ENCODE measurements around the gene MLC1. TPM values are rescaled to one million over a fixed set of nuclear protein-coding genes. Genes with fewer than 3 reads are reported as not detected.

Gene MLC1
- 0.57 TPM for polyA plus RNA-seq
- long read RNA-seq, donor 1 = 0 reads
- long read RNA-seq, donor 2 = 0 reads
- long read RNA-seq, donor 3 = 0 reads
- long read RNA-seq, donor 4 = 0 reads
- long read RNA-seq, donor 5, partial matches to known transcripts = 0 of 1 reads
- long read RNA-seq, donor 5, other reads (novel, unspliced or antisense) = 0 of 1 reads
- long read RNA-seq, donor 6 = 0 reads
- long read RNA-seq, donor 7 = 0 reads
- long read RNA-seq, donor 8 = 0 reads
- long read RNA-seq, donor 9, partial matches to known transcripts = 18 of 18 reads
- long read RNA-seq, donor 9, other reads (novel, unspliced or antisense) = 0 of 18 reads
- long read RNA-seq, donor 10 = 0 reads
- long read RNA-seq, donor 11 = 0 reads

DNA sequence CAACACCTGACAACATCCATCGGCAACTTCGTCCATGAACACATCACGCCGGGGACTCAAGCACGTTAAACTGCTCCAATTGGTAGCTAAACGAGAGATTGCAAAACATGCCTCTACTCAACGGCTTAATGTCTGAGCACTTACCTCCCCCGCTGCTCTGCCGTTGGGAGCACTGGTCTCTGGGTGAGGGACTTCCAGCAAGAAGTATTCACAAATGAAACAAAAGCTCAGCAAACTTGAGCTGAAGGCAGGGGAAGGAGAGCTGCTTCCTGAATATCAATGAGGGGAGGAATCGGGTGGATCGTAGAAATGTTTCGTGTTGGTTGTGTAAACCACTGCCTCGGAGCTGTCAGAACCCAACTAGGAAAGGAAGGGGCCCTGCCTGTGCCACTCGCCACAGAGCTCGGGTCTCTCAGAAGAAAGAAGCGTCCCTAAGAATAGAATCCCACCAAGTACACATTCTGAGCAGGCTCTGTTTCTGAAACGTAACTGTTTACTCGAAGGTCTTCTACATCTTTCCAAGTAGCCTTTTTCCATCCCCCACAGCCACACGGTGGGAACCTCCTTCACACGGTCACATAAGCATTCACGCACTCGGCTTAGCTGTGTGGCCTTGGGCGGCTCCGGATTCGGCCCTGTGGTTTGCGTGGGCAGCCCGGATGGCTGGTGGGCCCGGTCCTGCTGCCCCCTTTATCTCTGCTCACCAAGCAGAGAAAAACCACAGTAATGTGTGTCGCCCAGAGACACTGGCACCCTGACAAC lies at the start of gene MLC1:
MLC1 (minus strand) TSS at position 216 of the 762 bp plus-strand sequence. CDS start 524 bp downstream, outside the sequence.
- peaks cover 11% of the 10 kb centered on the region for H3K27me3 ChIP-seq (ENCODE audit: control insufficient read depth, insufficient read depth, low read length)
- peaks cover 6% of the 10 kb centered on the region for H3K9me3 ChIP-seq (ENCODE audit: control insufficient read depth, low read depth, low read length)
- DNase-seq = no peak
- H3K4me3 ChIP-seq (ENCODE audit: low read length) = no peak within 1 kb of the TSS
- WGBS (ENCODE audit: insufficient coverage, low lambda C conversion rate) = no CpG with 5 or more reads among the region's 29 CpGs
- H3K36me3 ChIP-seq (ENCODE audit: control insufficient read depth, insufficient read depth, low read length) = no peaks in the 10 kb centered on the region
- H3K4me1 ChIP-seq (ENCODE audit: control insufficient read depth, insufficient read depth, low read length) = peaks cover 8% of the 10 kb centered on the region
- no peak within 1 kb of the TSS for H3K27ac ChIP-seq (ENCODE audit: low read length)

DNA sequence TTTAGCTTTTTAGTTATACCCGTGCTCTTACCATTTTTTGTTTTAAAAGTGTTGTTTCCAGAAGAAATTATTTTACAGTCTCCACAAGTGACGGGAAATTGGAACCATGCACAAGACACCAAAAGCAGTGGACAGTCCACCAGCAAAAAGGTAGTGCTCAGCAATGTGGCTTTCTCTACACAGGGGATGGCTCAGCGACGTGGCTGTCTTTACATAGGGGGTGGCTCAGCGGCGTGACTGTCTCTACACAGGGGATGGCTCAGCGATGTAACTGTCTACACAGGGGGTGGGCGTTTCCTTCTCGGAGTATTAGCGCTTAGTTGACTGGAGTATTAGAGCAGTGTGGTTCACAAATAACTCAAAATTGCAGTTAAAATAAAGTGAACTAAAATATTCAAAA lies 49.3 kb upstream of the MLC1 start:
- no peaks in the 10 kb centered on the region for H3K9me3 ChIP-seq (ENCODE audit: control insufficient read depth, low read depth, low read length)
- WGBS (ENCODE audit: insufficient coverage, low lambda C conversion rate) = 100% methylated on average over 1 of the region's 10 CpGs

DNA sequence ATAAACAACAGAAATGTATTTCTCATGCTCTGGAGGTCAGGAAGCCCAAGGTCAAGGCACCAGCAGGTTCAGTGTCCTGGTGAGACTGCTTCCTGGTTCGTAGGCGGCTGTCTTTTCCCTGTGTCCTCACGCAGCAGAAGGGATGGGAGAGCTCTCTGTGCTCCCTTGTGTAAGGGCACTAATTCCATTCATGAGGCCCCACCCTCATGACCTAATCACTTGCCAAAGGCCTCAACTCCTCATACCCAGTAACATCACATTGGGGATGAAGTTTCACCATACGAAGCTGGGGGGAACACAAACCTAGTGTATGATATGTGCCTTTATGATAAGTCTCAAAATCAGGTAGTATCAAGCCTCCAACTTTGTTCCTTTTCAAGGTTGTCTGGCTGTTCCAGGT lies 46.7 kb upstream of the MLC1 start:
- H3K4me3 ChIP-seq (ENCODE audit: low read length) = no peak overlapping the region
- no peaks in the 10 kb centered on the region for H3K27me3 ChIP-seq (ENCODE audit: control insufficient read depth, insufficient read depth, low read length)
- no peaks in the 10 kb centered on the region for H3K36me3 ChIP-seq (ENCODE audit: control insufficient read depth, insufficient read depth, low read length)
- H3K4me1 ChIP-seq (ENCODE audit: control insufficient read depth, insufficient read depth, low read length) = no peaks in the 10 kb centered on the region
- no peaks in the 10 kb centered on the region for H3K9me3 ChIP-seq (ENCODE audit: control insufficient read depth, low read depth, low read length)
- DNase-seq = no peak
- H3K27ac ChIP-seq (ENCODE audit: low read length) = no peak overlapping the region
- no CpG with 5 or more reads among the region's 4 CpGs for WGBS (ENCODE audit: insufficient coverage, low lambda C conversion rate)

More for the DNA sequence above, 49.3 kb upstream of the MLC1 start:
- Histone ChIP-seq H3K27me3 (ENCODE audit: control insufficient read depth, insufficient read depth, low read length) (no peaks in the 10 kb centered on the region), H3K36me3 (ENCODE audit: control insufficient read depth, insufficient read depth, low read length) (no peaks in the 10 kb centered on the region), H3K4me3 (ENCODE audit: low read length) (no peak overlapping the region), H3K27ac (ENCODE audit: low read length) (no peak overlapping the region), H3K4me1 (ENCODE audit: control insufficient read depth, insufficient read depth, low read length) (no peaks in the 10 kb centered on the region)
- no peak for DNase-seq

DNA sequence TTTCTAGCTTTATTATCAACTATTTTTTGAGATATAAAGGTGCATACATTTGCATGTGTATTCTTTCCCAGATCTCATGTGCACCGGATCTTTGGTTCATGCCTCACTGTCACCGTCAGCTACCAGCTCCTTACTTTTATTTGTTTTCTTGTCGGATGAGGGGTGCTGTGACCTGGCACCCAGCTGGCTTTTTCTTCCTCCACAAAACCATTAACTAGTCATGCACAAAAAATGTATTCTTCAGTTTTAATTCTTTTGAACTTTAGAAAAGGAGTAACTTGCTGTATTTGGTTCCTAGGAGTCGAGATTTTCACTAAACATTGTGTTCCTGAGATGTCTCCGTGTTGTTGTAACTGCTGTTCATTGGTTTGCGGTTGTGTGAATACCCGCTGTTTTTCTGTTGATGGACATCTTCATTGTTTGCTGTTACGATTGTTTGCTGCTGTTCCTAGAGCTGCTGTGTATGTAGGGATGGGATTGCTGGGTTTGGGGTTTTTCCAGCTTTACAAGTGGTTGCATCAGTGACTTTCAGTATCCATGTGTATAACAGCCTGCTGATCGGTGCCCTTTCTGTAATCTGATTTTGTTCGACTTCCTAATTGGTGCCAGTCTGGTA lies 44.0 kb upstream of the MLC1 start:
- Histone ChIP-seq H3K4me1 (ENCODE audit: control insufficient read depth, insufficient read depth, low read length) (no peaks in the 10 kb centered on the region), H3K27ac (ENCODE audit: low read length) (no peak overlapping the region), H3K9me3 (ENCODE audit: control insufficient read depth, low read depth, low read length) (no peaks in the 10 kb centered on the region), H3K36me3 (ENCODE audit: control insufficient read depth, insufficient read depth, low read length) (no peaks in the 10 kb centered on the region), H3K4me3 (ENCODE audit: low read length) (no peak overlapping the region), H3K27me3 (ENCODE audit: control insufficient read depth, insufficient read depth, low read length) (no peaks in the 10 kb centered on the region)
- DNase-seq = no peak
- no CpG with 5 or more reads among the region's 10 CpGs for WGBS (ENCODE audit: insufficient coverage, low lambda C conversion rate)

DNA sequence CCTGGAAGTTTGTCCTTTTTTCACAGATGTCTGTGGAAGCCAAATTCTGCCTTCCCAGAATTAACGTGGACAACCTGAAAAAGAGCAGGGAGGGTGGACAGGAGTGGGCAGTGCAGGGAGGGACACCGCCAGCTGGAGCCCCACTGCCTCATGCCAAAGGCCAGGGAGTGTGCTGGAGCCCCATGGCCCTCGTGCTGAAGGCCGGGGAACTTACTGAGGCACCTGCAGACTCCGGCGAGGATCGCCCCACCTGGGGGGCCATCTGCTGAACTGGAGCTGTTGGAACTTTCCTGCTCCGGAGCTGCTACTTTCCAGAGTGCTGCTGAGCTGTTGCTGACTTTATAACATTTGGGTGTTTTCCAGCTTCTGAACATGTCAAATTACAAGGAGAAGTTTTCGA lies 39.8 kb upstream of the MLC1 start:
- Histone ChIP-seq H3K27ac (ENCODE audit: low read length) (no peak overlapping the region), H3K27me3 (ENCODE audit: control insufficient read depth, insufficient read depth, low read length) (no peaks in the 10 kb centered on the region), H3K4me1 (ENCODE audit: control insufficient read depth, insufficient read depth, low read length) (no peaks in the 10 kb centered on the region), H3K9me3 (ENCODE audit: control insufficient read depth, low read depth, low read length) (peaks cover 9% of the 10 kb centered on the region), H3K4me3 (ENCODE audit: low read length) (no peak overlapping the region), H3K36me3 (ENCODE audit: control insufficient read depth, insufficient read depth, low read length) (no peaks in the 10 kb centered on the region)
- DNase-seq = no peak
- WGBS (ENCODE audit: insufficient coverage, low lambda C conversion rate) = 100% methylated on average over 1 of the region's 9 CpGs

- Histone ChIP-seq H3K27ac (ENCODE audit: low read length) (no peak overlapping the region), H3K4me1 (ENCODE audit: control insufficient read depth, insufficient read depth, low read length) (peaks cover 9% of the 10 kb centered on the region), H3K9me3 (ENCODE audit: control insufficient read depth, low read depth, low read length) (peaks cover 9% of the 10 kb centered on the region), H3K4me3 (ENCODE audit: low read length) (no peak overlapping the region), H3K36me3 (ENCODE audit: control insufficient read depth, insufficient read depth, low read length) (no peaks in the 10 kb centered on the region), H3K27me3 (ENCODE audit: control insufficient read depth, insufficient read depth, low read length) (no peaks in the 10 kb centered on the region)
- no peak for DNase-seq
- WGBS (ENCODE audit: insufficient coverage, low lambda C conversion rate) = no CpG with 5 or more reads among the region's 4 CpGs
Measured at GRCh38 chr22:50123119-50123518, 37.9 kb upstream of the MLC1 start.

- Histone ChIP-seq H3K4me1 (ENCODE audit: control insufficient read depth, insufficient read depth, low read length) (peaks cover 9% of the 10 kb centered on the region), H3K36me3 (ENCODE audit: control insufficient read depth, insufficient read depth, low read length) (no peaks in the 10 kb centered on the region), H3K27ac (ENCODE audit: low read length) (no peak overlapping the region), H3K27me3 (ENCODE audit: control insufficient read depth, insufficient read depth, low read length) (no peaks in the 10 kb centered on the region), H3K9me3 (ENCODE audit: control insufficient read depth, low read depth, low read length) (peaks cover 9% of the 10 kb centered on the region), H3K4me3 (ENCODE audit: low read length) (no peak overlapping the region)
- no peak for DNase-seq
- WGBS (ENCODE audit: insufficient coverage, low lambda C conversion rate) = 100% methylated on average over 3 of the region's 11 CpGs
Measured at GRCh38 chr22:50121202-50121740, 36.0 kb upstream of the MLC1 start.

DNA sequence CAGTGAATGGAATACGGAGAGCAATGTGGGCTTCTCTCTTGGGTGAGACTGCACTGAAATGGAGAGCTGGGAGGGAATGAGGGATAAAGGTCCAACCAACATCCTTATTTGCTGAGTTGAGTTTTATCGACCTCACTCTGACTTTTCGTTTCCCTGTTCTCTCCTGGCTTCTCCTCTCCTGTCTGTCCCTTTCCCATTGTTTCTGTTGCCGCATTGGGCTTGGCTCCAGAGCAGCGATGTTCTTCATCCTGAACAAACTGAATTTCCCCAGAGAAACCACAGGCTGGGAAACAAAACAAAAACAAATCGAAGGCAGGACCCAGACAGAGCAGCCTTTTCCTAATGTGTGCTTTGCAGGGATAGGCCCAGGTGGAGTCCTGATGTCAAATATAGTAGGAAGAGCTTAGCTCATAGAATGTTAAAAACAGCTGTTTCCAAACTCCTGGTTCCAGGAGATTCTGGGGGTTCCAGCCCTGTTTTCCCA lies 34.6 kb upstream of the MLC1 start:
- WGBS (ENCODE audit: insufficient coverage, low lambda C conversion rate) = 49% methylated on average over 2 of the region's 6 CpGs
- peak in 1 of 2 donors; percentile 25 for DNase-seq

DNA sequence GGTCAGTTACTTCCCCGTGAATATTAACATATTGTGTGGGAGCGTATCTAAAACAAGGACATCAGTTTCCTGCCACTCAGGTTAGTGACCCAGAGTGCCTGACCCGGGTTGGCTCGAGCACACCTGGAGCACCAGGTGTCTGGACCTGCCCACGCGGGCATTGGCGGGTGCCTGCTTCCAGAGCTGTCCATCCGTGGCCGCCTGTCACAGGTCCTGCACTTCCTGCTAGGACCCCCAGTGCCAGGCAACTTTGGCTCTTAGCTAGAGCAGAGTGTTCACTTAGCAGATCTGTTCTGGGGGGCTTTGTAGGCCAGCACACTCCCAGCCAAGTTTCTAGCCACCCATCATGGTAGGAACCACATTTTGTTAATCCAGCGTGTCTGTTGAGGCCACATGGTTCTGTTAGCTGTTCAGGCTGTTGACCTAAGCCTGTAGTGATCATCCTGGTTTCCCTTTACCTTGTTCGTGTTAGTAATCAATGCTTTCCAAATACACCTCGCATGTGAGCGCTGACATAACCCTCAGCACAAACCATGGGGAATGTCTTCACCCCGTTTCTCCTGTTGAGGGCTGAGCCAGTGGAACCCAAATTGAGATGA lies 34.0 kb upstream of the MLC1 start:
- peaks cover 2% of the 10 kb centered on the region for H3K27me3 ChIP-seq (ENCODE audit: control insufficient read depth, insufficient read depth, low read length)
- 74% methylated on average over 4 of the region's 14 CpGs for WGBS (ENCODE audit: insufficient coverage, low lambda C conversion rate)
- no peak overlapping the region for H3K4me3 ChIP-seq (ENCODE audit: low read length)
- DNase-seq = no peak
- H3K27ac ChIP-seq (ENCODE audit: low read length) = no peak overlapping the region
- peaks cover 9% of the 10 kb centered on the region for H3K9me3 ChIP-seq (ENCODE audit: control insufficient read depth, low read depth, low read length)
- H3K4me1 ChIP-seq (ENCODE audit: control insufficient read depth, insufficient read depth, low read length) = peaks cover 9% of the 10 kb centered on the region
- no peaks in the 10 kb centered on the region for H3K36me3 ChIP-seq (ENCODE audit: control insufficient read depth, insufficient read depth, low read length)

More for the DNA sequence above, 34.6 kb upstream of the MLC1 start:
- Histone ChIP-seq H3K27ac (ENCODE audit: low read length) (no peak overlapping the region), H3K4me3 (ENCODE audit: low read length) (no peak overlapping the region), H3K27me3 (ENCODE audit: control insufficient read depth, insufficient read depth, low read length) (no peaks in the 10 kb centered on the region), H3K9me3 (ENCODE audit: control insufficient read depth, low read depth, low read length) (peaks cover 9% of the 10 kb centered on the region), H3K36me3 (ENCODE audit: control insufficient read depth, insufficient read depth, low read length) (no peaks in the 10 kb centered on the region), H3K4me1 (ENCODE audit: control insufficient read depth, insufficient read depth, low read length) (peaks cover 9% of the 10 kb centered on the region)
